HG03039 (cell line): ENCODE measurements around the gene TPSAB1.
"Not testable (repeated sequence)": the region's sequence is repeated elsewhere in the genome, so short reads cannot be mapped to it uniquely, and the experiment has no call there.

Experiments
- ATAC-seq: cut with Tn5 transposase; IDR thresholded peaks from one replicate; pipeline ENCODE4 v1.9.1; 2021; ENCODE audit warnings: mild to moderate bottlenecking, moderate library complexity; ENCODE audit not compliant: unreplicated experiment

The TPSAB1 gene

GRCh38 chr16:1240436-1240835 lies at the start of gene TPSAB1:
TPSAB1 (plus strand) TSS chr16:1240705; CDS start chr16:1240939, 234 bp downstream.
- ATAC-seq, result not testable (repeated sequence)

DNA sequence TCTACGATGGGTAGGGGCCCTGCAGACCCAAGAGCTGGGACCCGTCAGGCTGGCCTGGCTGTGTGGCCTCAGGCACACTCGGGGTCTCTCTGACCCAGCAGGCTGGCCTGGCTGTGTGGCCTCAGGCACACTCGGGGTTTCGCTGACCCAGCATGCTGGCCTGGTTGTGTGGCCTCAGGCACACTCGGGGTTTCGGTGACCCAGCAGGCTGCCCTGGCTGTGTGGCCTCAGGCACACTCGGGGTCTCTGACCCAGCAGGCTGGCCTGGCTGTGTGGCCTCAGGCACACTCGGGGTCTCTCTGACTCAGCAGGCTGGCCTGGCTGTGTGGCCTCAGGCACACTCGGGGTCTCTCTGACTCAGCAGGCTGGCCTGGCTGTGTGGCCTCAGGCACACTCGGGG lies 49.7 kb upstream of the TPSAB1 start:
- not testable (repeated sequence) for ATAC-seq

DNA sequence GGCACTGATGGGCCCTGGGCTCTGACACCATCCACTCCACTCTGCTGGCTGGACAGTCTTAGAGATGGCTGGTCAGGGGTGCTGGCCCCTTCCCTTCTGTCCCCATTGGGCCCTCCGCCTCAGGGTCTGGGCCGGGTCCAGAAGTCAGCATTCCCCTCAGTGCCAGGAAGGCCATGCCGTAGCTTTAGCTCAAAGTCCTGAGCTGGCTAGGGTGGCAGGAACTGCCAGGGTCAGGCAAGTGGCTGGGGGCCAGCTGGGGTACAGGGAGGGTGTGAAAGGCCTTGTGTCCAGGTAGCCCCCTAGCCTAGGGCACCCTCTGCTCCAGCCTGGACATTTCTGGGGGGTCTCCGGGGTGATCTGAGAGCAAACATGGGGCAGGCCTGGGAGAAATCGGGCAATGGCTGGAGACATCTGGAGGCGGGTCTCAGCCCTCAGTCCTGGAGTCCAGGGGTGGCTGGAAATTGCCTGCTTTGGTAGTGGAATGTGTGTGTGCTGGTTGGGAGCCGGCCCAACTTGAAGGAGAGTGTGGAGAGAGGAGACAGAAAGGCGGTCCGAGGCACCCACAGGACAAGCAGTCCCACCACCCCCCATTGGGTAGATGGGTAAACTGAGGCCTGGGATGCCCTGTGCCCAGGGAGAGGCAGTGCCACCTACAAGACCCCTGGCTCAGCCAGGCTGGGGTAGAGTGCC lies 48.0 kb upstream of the TPSAB1 start:
- ATAC-seq, result no peak

- no peak for ATAC-seq
Measured at GRCh38 chr16:1193143-1193824, 47.2 kb upstream of the TPSAB1 start.

DNA sequence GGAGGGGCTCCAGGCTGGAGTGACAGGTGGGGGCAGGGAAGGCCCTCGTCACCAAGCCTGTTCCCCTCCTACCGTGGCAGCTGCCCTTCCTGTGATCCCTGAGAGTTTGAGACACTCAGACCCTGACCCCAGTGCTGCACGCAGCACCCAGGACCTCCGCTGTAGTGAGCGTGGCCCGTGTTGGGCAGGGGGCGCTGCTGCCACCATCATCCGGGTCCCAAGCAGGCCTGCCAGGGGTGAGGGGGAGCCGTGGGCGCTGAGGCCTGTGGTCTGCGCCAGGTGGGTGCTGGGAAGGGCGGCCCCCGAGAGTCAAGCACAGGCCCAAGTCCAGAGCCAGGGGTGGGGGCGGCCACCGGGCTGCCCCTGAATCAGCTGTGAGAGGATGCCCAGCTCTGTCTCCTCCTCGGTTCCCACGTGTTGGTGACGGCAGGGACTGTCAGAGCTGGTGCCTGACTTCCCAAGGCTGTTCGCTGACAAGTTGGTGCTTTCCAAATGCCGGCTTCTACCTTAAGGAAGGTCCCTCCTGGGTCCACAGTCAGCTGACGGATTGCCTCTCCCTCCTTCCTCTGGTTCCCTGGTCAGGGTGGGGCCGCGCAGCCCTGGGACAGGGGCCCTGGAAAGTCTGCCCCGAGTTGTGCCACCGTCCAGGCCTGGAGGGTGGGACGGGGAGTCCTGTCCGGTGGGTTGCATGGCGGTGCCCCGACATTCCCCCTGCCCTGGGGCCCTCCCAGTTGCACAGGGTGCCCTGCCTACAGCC lies 46.5 kb upstream of the TPSAB1 start:
- ATAC-seq, result no peak

- ATAC-seq, result no peak
Measured at GRCh38 chr16:1194665-1195392, 45.7 kb upstream of the TPSAB1 start.

- ATAC-seq, result no peak
Measured at GRCh38 chr16:1195393-1195666, 45.2 kb upstream of the TPSAB1 start.

- ATAC-seq, result no peak
Measured at GRCh38 chr16:1196494-1196893, 44.0 kb upstream of the TPSAB1 start.

- ATAC-seq, result no peak
Measured at GRCh38 chr16:1197237-1197866, 43.2 kb upstream of the TPSAB1 start.

DNA sequence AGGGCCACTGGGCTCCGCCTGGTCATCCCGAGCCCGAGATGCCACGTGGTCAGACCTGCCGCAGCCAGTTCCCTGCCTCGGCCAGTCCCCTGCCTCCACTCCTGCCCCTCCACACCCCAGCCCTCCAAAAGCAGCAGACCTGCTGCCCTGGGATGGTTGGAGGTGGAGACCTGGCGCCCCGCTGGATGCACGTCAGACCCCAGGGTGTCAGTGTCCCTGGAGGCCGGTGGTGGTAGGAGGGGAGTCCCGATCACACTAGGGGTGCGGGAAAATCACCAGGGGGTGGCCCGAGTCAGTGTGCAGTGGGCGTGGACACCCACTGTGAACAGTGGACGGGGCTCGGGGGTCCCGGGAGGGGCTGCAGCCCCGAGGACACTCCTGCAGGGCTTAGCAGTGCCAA lies 42.3 kb upstream of the TPSAB1 start:
- ATAC-seq, result no peak

DNA sequence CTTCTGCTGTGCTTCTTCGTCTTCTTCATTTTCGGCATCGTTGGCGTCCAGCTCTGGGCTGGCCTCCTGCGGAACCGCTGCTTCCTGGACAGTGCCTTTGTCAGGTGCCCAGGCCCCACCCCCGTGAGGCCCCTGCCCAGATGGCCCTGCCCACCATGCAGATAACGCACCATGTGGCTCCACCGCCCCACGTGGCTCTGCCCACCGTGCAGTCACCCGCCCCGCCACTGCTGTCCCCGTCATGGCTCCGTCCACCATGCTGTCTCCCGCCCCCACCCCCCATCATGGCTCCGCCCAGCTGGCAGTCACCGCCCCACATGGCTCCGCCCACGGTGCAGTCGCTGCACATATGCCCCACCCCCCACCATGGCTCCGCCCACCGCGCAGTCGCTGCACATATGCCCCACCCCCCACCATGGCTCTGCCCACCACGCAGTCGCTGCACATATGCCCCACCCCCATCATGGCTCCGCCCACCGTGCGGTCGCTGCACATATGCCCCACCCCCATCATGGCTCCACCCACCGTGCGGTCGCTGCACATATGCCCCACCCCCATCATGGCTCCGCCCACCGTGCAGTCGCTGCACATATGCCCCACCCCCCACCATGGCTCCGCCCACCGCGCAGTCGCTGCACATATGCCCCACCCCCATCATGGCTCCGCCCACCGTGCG lies 41.7 kb upstream of the TPSAB1 start:
- not testable (repeated sequence) for ATAC-seq

GRCh38 chr16:1199347-1200013 lies 41.0 kb upstream of the TPSAB1 start:
- no peak for ATAC-seq

DNA sequence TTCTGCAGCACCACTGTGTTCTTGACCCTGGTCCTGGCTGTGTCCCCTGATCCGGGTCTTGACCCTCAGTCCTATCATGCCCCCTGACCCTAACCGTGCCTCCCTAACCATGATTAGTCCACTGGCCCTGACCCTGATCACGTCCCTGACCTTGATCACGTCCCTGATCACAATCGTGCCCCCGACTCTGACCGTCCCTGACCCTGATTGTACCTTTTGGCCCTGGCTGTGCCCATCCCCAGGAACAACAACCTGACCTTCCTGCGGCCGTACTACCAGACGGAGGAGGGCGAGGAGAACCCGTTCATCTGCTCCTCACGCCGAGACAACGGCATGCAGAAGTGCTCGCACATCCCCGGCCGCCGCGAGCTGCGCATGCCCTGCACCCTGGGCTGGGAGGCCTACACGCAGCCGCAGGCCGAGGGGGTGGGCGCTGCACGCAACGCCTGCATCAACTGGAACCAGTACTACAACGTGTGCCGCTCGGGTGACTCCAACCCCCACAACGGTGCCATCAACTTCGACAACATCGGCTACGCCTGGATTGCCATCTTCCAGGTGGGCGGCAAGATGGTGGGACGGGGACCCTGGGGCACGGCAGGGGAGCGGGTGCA lies 40.4 kb upstream of the TPSAB1 start:
- no peak for ATAC-seq

- ATAC-seq, result no peak
Measured at GRCh38 chr16:1201444-1201843, 39.1 kb upstream of the TPSAB1 start.

DNA sequence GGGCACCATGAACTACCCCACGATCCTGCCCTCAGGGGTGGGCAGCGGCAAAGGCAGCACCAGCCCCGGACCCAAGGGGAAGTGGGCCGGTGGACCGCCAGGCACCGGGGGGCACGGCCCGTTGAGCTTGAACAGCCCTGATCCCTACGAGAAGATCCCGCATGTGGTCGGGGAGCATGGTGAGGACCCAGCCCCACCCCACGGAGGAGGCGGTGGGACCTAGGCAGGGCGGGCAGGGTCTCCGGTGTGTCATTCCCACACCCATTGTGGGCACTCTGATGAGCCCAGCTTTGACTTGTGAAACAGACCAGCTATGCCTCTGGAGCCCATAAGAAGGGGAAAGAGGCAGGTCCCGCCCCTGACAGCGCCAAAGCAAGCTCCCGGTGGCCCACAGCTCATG lies 38.2 kb upstream of the TPSAB1 start:
- no peak for ATAC-seq

DNA sequence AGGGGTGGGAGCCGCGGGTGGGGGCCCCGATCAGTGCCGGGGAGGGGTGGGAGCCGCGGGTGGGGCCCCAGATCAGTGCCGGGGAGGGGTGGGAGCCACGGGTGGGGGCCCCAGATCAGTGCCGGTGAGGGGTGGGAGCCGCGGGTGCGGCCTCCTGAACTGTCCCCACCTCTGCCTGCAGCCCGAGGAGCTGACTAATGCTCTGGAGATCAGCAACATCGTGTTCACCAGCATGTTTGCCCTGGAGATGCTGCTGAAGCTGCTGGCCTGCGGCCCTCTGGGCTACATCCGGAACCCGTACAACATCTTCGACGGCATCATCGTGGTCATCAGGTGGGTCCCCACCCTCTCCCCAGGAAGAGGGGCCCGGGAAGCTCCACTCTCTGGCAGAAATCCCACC lies 35.6 kb upstream of the TPSAB1 start:
- no peak for ATAC-seq

- ATAC-seq, result no peak
Measured at GRCh38 chr16:1206326-1206725, 34.2 kb upstream of the TPSAB1 start.

DNA sequence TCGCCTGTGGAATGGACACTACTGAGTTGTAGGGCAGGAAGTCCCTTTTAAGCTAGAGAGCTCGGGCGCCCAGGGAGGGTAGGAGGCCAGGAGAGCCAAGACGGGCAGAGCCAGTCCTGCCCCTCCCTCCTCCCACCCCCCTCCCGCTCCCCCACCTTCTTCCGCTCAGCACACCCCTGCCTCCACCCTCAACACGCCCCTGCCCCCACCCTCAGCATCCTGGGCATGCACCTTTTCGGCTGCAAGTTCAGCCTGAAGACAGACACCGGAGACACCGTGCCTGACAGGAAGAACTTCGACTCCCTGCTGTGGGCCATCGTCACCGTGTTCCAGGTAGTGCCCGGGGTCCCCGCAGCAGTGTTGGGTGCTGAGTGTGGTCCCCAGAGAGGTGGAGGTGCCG lies 33.7 kb upstream of the TPSAB1 start:
- no peak for ATAC-seq

- no peak for ATAC-seq
Measured at GRCh38 chr16:1208239-1208830, 32.2 kb upstream of the TPSAB1 start.
